CD14-positive monocyte (primary cell): ENCODE results near the gene ANO9. TPM values are rescaled to one million over a fixed set of nuclear protein-coding genes. Genes with fewer than 3 reads are reported as not detected.

Experiments
- DNase-seq, 3 donors: peaks; one replicate each; pipeline ENCODE4 v3.0.0-alpha.2; 2011 to 2022
- H2AFZ ChIP-seq: 2 replicates; pipeline ENCODE4 v1.6.0; 2012; ENCODE audit warnings: mild to moderate bottlenecking, low read depth, low read length, inconsistent platforms; ENCODE audit not compliant: insufficient read depth, poor library complexity, severe bottlenecking
- H3K27ac ChIP-seq, 2 donors: 1 replicate in 1 of 2; 2 replicates in 1 of 2; pipeline ENCODE4 v1.5.1; 2012 to 2013; ENCODE audit warnings: low read length in 2 of 2, control low read depth in 1 of 2, inconsistent platforms in 1 of 2, low read depth in 1 of 2, mild to moderate bottlenecking in 1 of 2
- H3K27me3 ChIP-seq, 2 donors: one replicate each; pipeline versions ENCODE4 v1.6.0 to v1.6.1; 2011 to 2013; ENCODE audit warnings: low read length in 2 of 2; ENCODE audit not compliant: control insufficient read depth in 2 of 2, insufficient read depth in 2 of 2
- H3K36me3 ChIP-seq, 2 donors: replicated peaks in 1 of 2; 1 replicate in 1 of 2; 2 replicates in 1 of 2; pipeline versions ENCODE4 v1.5.1 to v1.6.1; 2012 to 2013; ENCODE audit warnings: low read length in 2 of 2, control low read depth in 1 of 2, inconsistent platforms in 1 of 2, mild to moderate bottlenecking in 1 of 2; ENCODE audit not compliant: insufficient read depth in 2 of 2, control insufficient read depth in 1 of 2
- H3K4me1 ChIP-seq, 2 donors: 1 replicate in 1 of 2; 2 replicates in 1 of 2; pipeline versions ENCODE4 v1.5.1 to v1.6.1; 2012 to 2013; ENCODE audit warnings: low read length in 2 of 2, control low read depth in 1 of 2, inconsistent platforms in 1 of 2, mild to moderate bottlenecking in 1 of 2, moderate library complexity in 1 of 2; ENCODE audit not compliant: insufficient read depth in 2 of 2, control insufficient read depth in 1 of 2
- H3K4me2 ChIP-seq: replicated peaks from 2 replicates; pipeline ENCODE3; 2012; ENCODE audit warnings: low read length, moderate library complexity, mild to moderate bottlenecking; ENCODE audit not compliant: poor library complexity, severe bottlenecking; ENCODE audit errors: extremely low read depth
- H3K4me3 ChIP-seq, 3 experiments: fragments of 200-600 bp in 1 of 3; sonication (generic) in 1 of 3; replicated peaks in 1 of 3; 1 replicate in 2 of 3; 2 replicates in 1 of 3; pipeline ENCODE4 v1.5.1; 2011 to 2013; ENCODE audit warnings: low read length in 3 of 3, mild to moderate bottlenecking in 3 of 3, control low read depth in 2 of 3, low read depth in 2 of 3, inconsistent platforms in 1 of 3, moderate library complexity in 1 of 3
- H3K79me2 ChIP-seq: 2 replicates; pipeline ENCODE4 v1.6.0; 2012; ENCODE audit warnings: mild to moderate bottlenecking, control low read depth, inconsistent platforms, low read length, moderate library complexity; ENCODE audit not compliant: insufficient read depth
- H3K9ac ChIP-seq: 2 replicates; pipeline ENCODE4 v1.6.0; 2017; ENCODE audit warnings: low read length, mild to moderate bottlenecking; ENCODE audit not compliant: insufficient read depth, poor library complexity, severe bottlenecking
- H3K9me3 ChIP-seq, 2 donors: replicated peaks in 1 of 2; 1 replicate in 1 of 2; 2 replicates in 1 of 2; pipeline versions ENCODE4 v1.5.1 to v1.6.1; 2012 to 2013; ENCODE audit warnings: low read length in 2 of 2, control low read depth in 1 of 2; ENCODE audit not compliant: control insufficient read depth in 1 of 2, insufficient read depth in 1 of 2
- H4K20me1 ChIP-seq: 2 replicates; pipeline ENCODE4 v1.6.0; 2012; ENCODE audit warnings: mild to moderate bottlenecking, low read length, control low read depth, moderate library complexity; ENCODE audit not compliant: insufficient read depth
- H3K27ac Mint-ChIP-seq, 7 donors: one replicate each; pipeline ENCODE4 v1.8.0; 2020; ENCODE audit warnings: mild to moderate bottlenecking in 7 of 7, mixed read lengths in 7 of 7, moderate library complexity in 6 of 7, inconsistent platforms in 2 of 7
- H3K27me3 Mint-ChIP-seq, 3 donors: one replicate each; pipeline ENCODE4 v1.8.0; 2021 to 2022; ENCODE audit warnings: low read depth in 3 of 3, mild to moderate bottlenecking in 3 of 3, mixed read lengths in 3 of 3, moderate library complexity in 3 of 3, inconsistent platforms in 1 of 3
- H3K36me3 Mint-ChIP-seq, 2 donors: one replicate each; pipeline ENCODE4 v1.8.0; 2020; ENCODE audit warnings: mixed read lengths in 2 of 2, inconsistent platforms in 1 of 2, mild to moderate bottlenecking in 1 of 2
- H3K4me1 Mint-ChIP-seq: one replicate; pipeline ENCODE4 v1.8.0; 2020; ENCODE audit warnings: mild to moderate bottlenecking, mixed read lengths
- H3K4me3 Mint-ChIP-seq, 2 donors: one replicate each; pipeline ENCODE4 v1.8.0; 2020; ENCODE audit warnings: mild to moderate bottlenecking in 2 of 2, mixed read lengths in 2 of 2, moderate library complexity in 1 of 2
- H3K9me3 Mint-ChIP-seq, 7 donors: one replicate each; pipeline ENCODE4 v1.8.0; 2020 to 2022; ENCODE audit warnings: mixed read lengths in 7 of 7, mild to moderate bottlenecking in 6 of 7, moderate library complexity in 6 of 7, inconsistent platforms in 2 of 7
- WGBS: methylation state at CpG from one replicate; pipeline ENCODE4 v1.1.5; 2013; ENCODE audit warnings: missing lambda C conversion rate; ENCODE audit not compliant: insufficient coverage; 5-methylcytosine and 5-hydroxymethylcytosine counted together
- intact Hi-C, 2 donors: fragments of 100-400 bp; cut with micrococcal nuclease; formaldehyde crosslinking; loops; one replicate each; pipeline versions ENCODE4 v1.15.0 to v1.15.1; 2023
- polyA plus RNA-seq, 3 donors: library from polyadenylated mRNA; depleted of rRNA in 1 of 3; unstranded in 2 of 3; stranded (reverse) in 1 of 3; fragments of 300-500 nt in 2 of 3; fragments of >200 nt in 1 of 3; fragmentation: Illumina TruSeq in 2 of 3; gene quantifications; 1 replicate in 2 of 3; 2 replicates in 1 of 3; pipeline ENCODE4 v1.2.3, GENCODE V29; 2012 to 2021
- TF ChIP-seq, protein P1 (sequence below): fragments of 200-600 bp; IDR thresholded peaks from one replicate; pipeline ENCODE4 v1.8.0; 2022; ENCODE audit warnings: antibody characterized with exemption, mild to moderate bottlenecking

The ANO9 gene
- polyA plus RNA-seq, 3 donors: 0.18 to 0.24 TPM; not detected in 1

GRCh38 chr11:372809-373715, 68.7 kb downstream of the ANO9 start:
- Histone ChIP-seq H3K27me3 (peaks cover 14 to 28% of the 10 kb centered on the region in 2 donors), H3K9me3 (peaks cover 7 to 9% of the 10 kb centered on the region in 2 donors), H2AFZ (no peak overlapping the region), H3K27ac (no peak overlapping the region), H3K4me3 (no peak overlapping the region), H3K4me1 (no peaks in the 10 kb centered on the region), H3K79me2 (no peaks in the 10 kb centered on the region), H3K36me3 (no peaks in the 10 kb centered on the region), H3K4me2 (no peak overlapping the region), H4K20me1 (no peaks in the 10 kb centered on the region), H3K9ac (no peak overlapping the region)
- intact Hi-C loops: no loop called here
- peaks cover 28 to 35% (median 32%) of the 10 kb centered on the region in 3 donors for H3K27me3 Mint-ChIP-seq
- peaks cover 3% of the 10 kb centered on the region for H3K4me1 Mint-ChIP-seq
- H3K36me3 Mint-ChIP-seq: peaks cover 0 to 2% of the 10 kb centered on the region in 2 donors
- no peak overlapping the region for H3K27ac Mint-ChIP-seq
- 93% methylated on average over 28 of the region's 41 CpGs for WGBS
- H3K9me3 Mint-ChIP-seq: peaks cover 0 to 24% (median 7%) of the 10 kb centered on the region in 7 donors
- TF ChIP-seq, protein P1, sequence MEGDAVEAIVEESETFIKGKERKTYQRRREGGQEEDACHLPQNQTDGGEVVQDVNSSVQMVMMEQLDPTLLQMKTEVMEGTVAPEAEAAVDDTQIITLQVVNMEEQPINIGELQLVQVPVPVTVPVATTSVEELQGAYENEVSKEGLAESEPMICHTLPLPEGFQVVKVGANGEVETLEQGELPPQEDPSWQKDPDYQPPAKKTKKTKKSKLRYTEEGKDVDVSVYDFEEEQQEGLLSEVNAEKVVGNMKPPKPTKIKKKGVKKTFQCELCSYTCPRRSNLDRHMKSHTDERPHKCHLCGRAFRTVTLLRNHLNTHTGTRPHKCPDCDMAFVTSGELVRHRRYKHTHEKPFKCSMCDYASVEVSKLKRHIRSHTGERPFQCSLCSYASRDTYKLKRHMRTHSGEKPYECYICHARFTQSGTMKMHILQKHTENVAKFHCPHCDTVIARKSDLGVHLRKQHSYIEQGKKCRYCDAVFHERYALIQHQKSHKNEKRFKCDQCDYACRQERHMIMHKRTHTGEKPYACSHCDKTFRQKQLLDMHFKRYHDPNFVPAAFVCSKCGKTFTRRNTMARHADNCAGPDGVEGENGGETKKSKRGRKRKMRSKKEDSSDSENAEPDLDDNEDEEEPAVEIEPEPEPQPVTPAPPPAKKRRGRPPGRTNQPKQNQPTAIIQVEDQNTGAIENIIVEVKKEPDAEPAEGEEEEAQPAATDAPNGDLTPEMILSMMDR: no peak
- no peak overlapping the region for H3K4me3 Mint-ChIP-seq
- DNase-seq: no peak

GRCh38 chr11:371716-372590, 69.9 kb downstream of the ANO9 start:
- TF ChIP-seq, protein P1: no peak
- WGBS: 87% methylated on average over 14 of the region's 19 CpGs
- Histone ChIP-seq H4K20me1 (no peaks in the 10 kb centered on the region), H3K79me2 (no peaks in the 10 kb centered on the region), H2AFZ (no peak overlapping the region), H3K9me3 (peaks cover 7 to 9% of the 10 kb centered on the region in 2 donors), H3K9ac (no peak overlapping the region), H3K4me1 (no peaks in the 10 kb centered on the region), H3K4me2 (no peak overlapping the region), H3K4me3 (no peak overlapping the region), H3K27ac (no peak overlapping the region), H3K27me3 (peaks cover 22 to 38% of the 10 kb centered on the region in 2 donors), H3K36me3 (no peaks in the 10 kb centered on the region)
- peaks cover 0 to 20% (median 10%) of the 10 kb centered on the region in 7 donors for H3K9me3 Mint-ChIP-seq
- peaks cover 39 to 46% (median 41%) of the 10 kb centered on the region in 3 donors for H3K27me3 Mint-ChIP-seq
- H3K36me3 Mint-ChIP-seq: peaks cover 0 to 4% of the 10 kb centered on the region in 2 donors
- no peak for DNase-seq
- peaks cover 3% of the 10 kb centered on the region for H3K4me1 Mint-ChIP-seq
- H3K4me3 Mint-ChIP-seq: peak overlapping the region in 1 of 2 donors; percentile 62
- H3K27ac Mint-ChIP-seq: no peak overlapping the region
- intact Hi-C loops: no loop called here
